Esophagus squamous epithelium (tissue), 5 donors: ENCODE measurements around the gene RAPGEF4. TPM values are rescaled to one million over a fixed set of nuclear protein-coding genes. Genes with fewer than 3 reads are reported as not detected.

Source experiments
- DNase-seq: peaks from one replicate; lab custom pipeline; 2025; lab: John Stamatoyannopoulos, UW
- H3K27ac ChIP-seq, 4 donors: fragments of 200-600 bp; sonication (generic); one replicate each; pipeline ENCODE4 v1.5.1; 2016 to 2019; ENCODE audit warnings: mild to moderate bottlenecking in 1 of 4
- H3K27me3 ChIP-seq, 4 donors: fragments of 200-600 bp; sonication (generic); 1 replicate in 3 of 4; 2 replicates in 1 of 4; pipeline versions ENCODE4 v1.5.1 to v1.6.0; 2017 to 2021; ENCODE audit warnings: antibody characterized with exemption in 1 of 4
- H3K36me3 ChIP-seq, 3 donors: fragments of 200-600 bp; sonication (generic); one replicate each; pipeline ENCODE4 v1.5.1; 2016 to 2019
- H3K4me1 ChIP-seq, 3 donors: fragments of 200-600 bp; sonication (generic); one replicate each; pipeline ENCODE4 v1.5.1; 2017 to 2019
- H3K4me3 ChIP-seq, 4 donors: fragments of 200-600 bp; sonication (generic); 1 replicate in 3 of 4; 2 replicates in 1 of 4; pipeline ENCODE4 v1.5.1; 2016 to 2019; ENCODE audit warnings: mild to moderate bottlenecking in 2 of 4, moderate library complexity in 1 of 4
- H3K9me3 ChIP-seq, 3 donors: fragments of 200-600 bp; sonication (generic); one replicate each; pipeline ENCODE4 v1.5.1; 2016 to 2019
- CTCF ChIP-seq, 6 experiments: fragments of 450-650 bp in 4 of 6; fragments of 200-600 bp in 2 of 6; sonication (generic) in 2 of 6; IDR thresholded peaks; one replicate each; pipeline ENCODE4 v1.5.1; 2016 to 2019; ENCODE audit warnings: antibody characterized with exemption in 6 of 6, mild to moderate bottlenecking in 4 of 6, moderate library complexity in 4 of 6
- POLR2A ChIP-seq, 4 donors: fragments of 450-650 bp; IDR thresholded peaks; one replicate each; pipeline ENCODE4 v1.6.1; 2017; ENCODE audit warnings: antibody characterized with exemption in 4 of 4, mild to moderate bottlenecking in 4 of 4, moderate library complexity in 3 of 4
- WGBS, 2 donors: methylation state at CpG; one replicate each; pipeline ENCODE4 v1.1.5; 2018; 5-methylcytosine and 5-hydroxymethylcytosine counted together
- intact Hi-C: fragments of 100-400 bp; cut with DNase I; formaldehyde crosslinking; loops from one replicate; pipeline ENCODE4 v1.15.0; 2022
- total RNA-seq, 4 donors: library from RNA; depleted of rRNA; stranded (reverse); fragments of >200 nt; gene quantifications; one replicate each; pipeline ENCODE4 v1.1.0, GENCODE V29; 2016
- donor health status: DM: yes; HTN: yes; CAD: no.

The RAPGEF4 gene
- total RNA-seq, 4 donors from 2014 or later: 2.6 to 11.1 (median 2.9) TPM

GRCh38 chr2:172845028-172845630 is 109.5 kb downstream of the RAPGEF4 start:
- intact Hi-C loops: no loop called here
- 60 to 63% methylated on average over 1 to 2 of the region's 2 CpGs for WGBS, 2 donors
- H3K27me3 ChIP-seq: no peaks in the 10 kb centered on the region
- H3K4me3 ChIP-seq: no peak overlapping the region
- TF ChIP-seq POLR2A (IDR thresholded peaks at IDR 0.05) (no peak), CTCF (IDR thresholded peaks at IDR 0.05) (no peak)
- no peaks in the 10 kb centered on the region for H3K9me3 ChIP-seq
- DNase-seq: no peak
- peaks cover 0 to 34% (median 3%) of the 10 kb centered on the region in 3 donors for H3K4me1 ChIP-seq
- no peaks in the 10 kb centered on the region for H3K36me3 ChIP-seq
- H3K27ac ChIP-seq: no peak overlapping the region

- Histone ChIP-seq H3K27me3 (no peaks in the 10 kb centered on the region), H3K4me1 (peaks cover 0 to 34% (median 3%) of the 10 kb centered on the region in 3 donors)
- intact Hi-C loops: no loop called here
These were observed 110.9 kb downstream of the RAPGEF4 start for GRCh38 chr2:172846551-172846950.

DNA sequence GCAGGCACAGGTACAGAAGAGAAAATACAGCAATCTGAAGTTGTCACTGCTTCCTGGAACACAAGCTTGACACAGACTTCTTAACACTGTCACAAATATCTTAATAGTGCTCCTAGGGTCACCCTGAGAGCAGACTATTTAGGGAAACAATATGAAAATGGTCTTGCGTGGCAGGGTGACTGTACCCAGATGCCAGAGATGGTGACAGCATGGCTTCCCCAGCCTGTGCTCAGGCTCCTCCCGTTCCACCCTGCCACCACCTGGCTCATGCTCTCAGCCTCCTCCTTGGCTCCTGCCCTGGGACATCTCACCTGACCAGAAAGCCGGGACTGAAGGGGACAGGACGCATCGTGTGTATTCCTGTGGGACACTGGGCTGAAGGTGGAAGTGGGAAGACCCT is 111.5 kb downstream of the RAPGEF4 start:
- H3K9me3 ChIP-seq: no peaks in the 10 kb centered on the region
- peaks cover 0 to 34% (median 3%) of the 10 kb centered on the region in 3 donors for H3K4me1 ChIP-seq
- H3K27me3 ChIP-seq: no peaks in the 10 kb centered on the region
- no peak for DNase-seq
- H3K27ac ChIP-seq: no peak overlapping the region
- TF ChIP-seq CTCF (IDR thresholded peaks at IDR 0.05) (no peak), POLR2A (IDR thresholded peaks at IDR 0.05) (no peak)
- WGBS, 2 donors: 91 to 94% methylated on average over 3 to 5 of the region's 5 CpGs
- H3K36me3 ChIP-seq: no peaks in the 10 kb centered on the region
- intact Hi-C loops: no loop called here
- no peak overlapping the region for H3K4me3 ChIP-seq

More at GRCh38 chr2:172846551-172846950, 110.9 kb downstream of the RAPGEF4 start:
- 87 to 94% methylated on average over 3 to 4 of the region's 5 CpGs for WGBS, 2 donors
- Histone ChIP-seq H3K4me3 (no peak overlapping the region), H3K27ac (no peak overlapping the region), H3K9me3 (no peaks in the 10 kb centered on the region), H3K36me3 (no peaks in the 10 kb centered on the region)
- DNase-seq: no peak
- no peak for TF ChIP-seq CTCF (IDR thresholded peaks at IDR 0.05)

GRCh38 chr2:172848519-172848918 is 112.9 kb downstream of the RAPGEF4 start:
- peaks cover 0 to 28% (median 3%) of the 10 kb centered on the region in 3 donors for H3K4me1 ChIP-seq
- no peak overlapping the region for H3K4me3 ChIP-seq
- intact Hi-C loops: no loop called here
- no peaks in the 10 kb centered on the region for H3K27me3 ChIP-seq
- no peak for DNase-seq
- TF ChIP-seq CTCF (IDR thresholded peaks at IDR 0.05) (no peak), POLR2A (IDR thresholded peaks at IDR 0.05) (no peak)
- no peaks in the 10 kb centered on the region for H3K9me3 ChIP-seq
- 39 to 77% methylated on average over 2 of the region's 2 CpGs for WGBS, 2 donors
- no peak overlapping the region for H3K27ac ChIP-seq
- H3K36me3 ChIP-seq: no peaks in the 10 kb centered on the region

GRCh38 chr2:172849519-172850217 is 114.0 kb downstream of the RAPGEF4 start:
- WGBS, 2 donors: 68% methylated on average over 4 of the region's 4 CpGs
- H3K9me3 ChIP-seq: peaks cover 0 to 6% (median 2%) of the 10 kb centered on the region in 3 donors
- intact Hi-C loops: no loop called here
- H3K4me1 ChIP-seq: peaks cover 0 to 18% (median 3%) of the 10 kb centered on the region in 3 donors
- H3K27ac ChIP-seq: no peak overlapping the region
- no peaks in the 10 kb centered on the region for H3K27me3 ChIP-seq
- no peak for DNase-seq
- no peak overlapping the region for H3K4me3 ChIP-seq
- TF ChIP-seq CTCF (IDR thresholded peaks at IDR 0.05) (no peak), POLR2A (IDR thresholded peaks at IDR 0.05) (no peak)
- H3K36me3 ChIP-seq: no peaks in the 10 kb centered on the region
